H54 (cell line): ENCODE data around the gene EEF1AKMT3.

Experiments
- DNase-seq: peaks from one replicate; pipeline ENCODE4 v3.0.0; 2011; ENCODE audit warnings: low spot score, mixed read lengths; ENCODE audit not compliant: insufficient read length
- FAIRE-seq: peaks from 3 replicates; lab custom pipeline; 2011; peaks lifted over from hg19 to GRCh38; lab: Jason Lieb, UNC
- POLR2A ChIP-seq: IDR thresholded peaks from 2 replicates; pipeline ENCODE4 v1.6.1; 2011; ENCODE audit warnings: low read depth, mild to moderate bottlenecking, low read length

The EEF1AKMT3 gene

DNA sequence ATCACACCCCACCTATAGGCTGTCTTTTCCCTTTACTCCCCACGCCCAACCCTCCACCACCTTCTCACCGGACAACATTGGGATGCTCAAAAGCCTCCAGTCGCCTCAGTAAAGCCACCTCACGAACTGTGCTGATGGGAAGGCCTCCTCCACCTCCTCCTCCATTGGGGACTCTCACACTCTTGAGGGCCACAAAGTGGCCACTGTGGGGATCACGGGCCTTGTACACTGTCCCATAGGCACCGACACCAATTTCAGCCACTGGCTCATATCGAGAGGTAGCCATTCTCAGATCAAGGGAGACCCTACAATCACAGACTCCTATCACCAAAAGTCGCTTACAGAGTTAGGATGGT is 21.0 kb upstream of the EEF1AKMT3 start:
- TF ChIP-seq POLR2A: no peak
- DNase-seq (no peak), FAIRE-seq (no peak)

DNA sequence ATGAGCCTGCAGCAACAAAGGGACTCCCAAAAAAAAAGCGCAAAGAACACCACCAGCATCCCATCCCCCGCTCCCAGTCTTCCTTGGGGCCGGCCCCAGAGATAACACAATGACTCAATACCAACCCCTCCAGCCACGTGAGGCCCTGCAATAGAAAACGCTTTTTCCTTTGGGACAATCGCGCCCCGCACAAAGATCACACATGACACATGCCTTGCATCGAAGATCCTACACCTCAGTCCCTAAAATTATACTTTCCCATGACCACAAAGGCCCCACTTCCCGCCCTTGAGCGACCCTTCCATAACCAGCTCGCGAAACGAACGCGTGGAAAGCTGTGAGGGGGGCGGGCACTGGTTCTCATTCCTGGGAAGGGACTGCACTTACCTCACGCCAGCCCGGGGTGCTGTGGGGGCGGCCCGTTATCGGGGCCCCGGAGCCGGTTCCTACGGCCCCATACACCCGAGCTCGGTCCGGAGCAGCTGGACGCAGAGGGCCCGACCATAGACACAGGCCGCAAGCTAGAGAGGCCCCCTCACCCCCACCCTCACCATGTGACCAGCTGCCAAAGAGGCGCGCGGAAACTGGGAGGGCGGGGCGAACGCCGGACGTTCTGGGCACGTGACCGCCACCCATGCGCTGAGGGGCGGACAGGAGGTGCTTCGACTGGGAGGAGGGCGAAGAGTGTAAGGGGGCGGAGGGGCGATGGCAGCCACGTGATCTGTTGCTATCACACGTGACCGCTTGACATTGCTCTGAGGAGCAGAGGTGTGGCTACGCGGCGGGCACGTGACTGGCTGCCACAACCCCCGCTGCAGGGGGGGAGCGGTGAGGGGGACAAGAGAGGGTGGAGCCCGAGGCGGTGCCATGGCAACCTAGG is 20.4 kb upstream of the EEF1AKMT3 start, which contains the start of gene CDK4:
Gene CDK4 (minus strand): TSS at position 523 of the 880 bp plus-strand sequence. CDS start 593 bp downstream, outside the sequence.
- TF ChIP-seq POLR2A: peak; percentile 44; the same call in 1 of the 2 replicates
- DNase-seq (peak; percentile 98), FAIRE-seq (peak; percentile 87)

DNA sequence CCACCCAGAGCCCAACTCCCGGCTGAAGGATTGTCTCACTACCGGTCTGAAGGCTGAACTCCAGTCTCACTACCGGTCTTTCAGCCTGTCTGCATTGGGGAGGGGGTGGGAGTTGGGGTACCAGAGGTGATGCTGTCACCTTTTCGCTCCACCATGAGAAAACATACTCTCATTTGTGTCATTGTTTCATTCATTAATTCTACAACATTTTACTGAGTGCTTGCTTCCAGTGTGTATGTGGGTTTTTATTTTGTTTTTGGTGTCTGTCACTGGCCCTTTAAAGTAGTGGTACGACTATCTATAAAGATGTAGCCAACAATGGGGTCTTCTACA is 19.8 kb upstream of the EEF1AKMT3 start:
- FAIRE-seq: no peak
- TF ChIP-seq POLR2A: no peak
- DNase-seq: no peak

DNA sequence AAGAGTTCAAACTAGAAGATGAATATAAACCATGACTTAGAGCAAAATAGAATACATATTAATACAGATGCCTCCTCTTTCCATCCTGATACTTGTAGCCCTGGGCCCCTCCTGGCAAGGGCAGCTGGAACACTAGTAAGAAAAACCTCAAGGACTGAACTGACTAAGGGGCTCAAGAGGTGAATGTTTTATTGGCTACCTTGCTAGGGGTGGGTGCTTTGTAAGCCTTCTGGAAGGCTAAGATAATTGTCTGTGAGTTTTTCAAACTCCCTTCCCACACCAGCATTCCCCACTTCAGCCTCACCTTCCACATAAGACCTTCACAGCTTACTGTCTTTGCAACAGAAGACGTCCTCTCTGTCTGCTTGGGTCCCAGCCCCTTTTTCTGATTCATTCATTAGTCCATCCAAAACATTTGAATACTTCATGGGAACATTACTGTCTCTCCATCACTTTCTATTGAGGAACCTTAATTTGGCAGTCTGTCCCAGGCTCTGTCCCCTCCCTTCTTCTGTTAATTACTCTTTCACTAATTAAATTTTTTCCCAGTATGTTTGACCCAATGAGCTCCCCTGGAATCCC is 18.6 kb upstream of the EEF1AKMT3 start:
- TF ChIP-seq POLR2A: no peak
- FAIRE-seq: no peak
- no peak for DNase-seq

DNA sequence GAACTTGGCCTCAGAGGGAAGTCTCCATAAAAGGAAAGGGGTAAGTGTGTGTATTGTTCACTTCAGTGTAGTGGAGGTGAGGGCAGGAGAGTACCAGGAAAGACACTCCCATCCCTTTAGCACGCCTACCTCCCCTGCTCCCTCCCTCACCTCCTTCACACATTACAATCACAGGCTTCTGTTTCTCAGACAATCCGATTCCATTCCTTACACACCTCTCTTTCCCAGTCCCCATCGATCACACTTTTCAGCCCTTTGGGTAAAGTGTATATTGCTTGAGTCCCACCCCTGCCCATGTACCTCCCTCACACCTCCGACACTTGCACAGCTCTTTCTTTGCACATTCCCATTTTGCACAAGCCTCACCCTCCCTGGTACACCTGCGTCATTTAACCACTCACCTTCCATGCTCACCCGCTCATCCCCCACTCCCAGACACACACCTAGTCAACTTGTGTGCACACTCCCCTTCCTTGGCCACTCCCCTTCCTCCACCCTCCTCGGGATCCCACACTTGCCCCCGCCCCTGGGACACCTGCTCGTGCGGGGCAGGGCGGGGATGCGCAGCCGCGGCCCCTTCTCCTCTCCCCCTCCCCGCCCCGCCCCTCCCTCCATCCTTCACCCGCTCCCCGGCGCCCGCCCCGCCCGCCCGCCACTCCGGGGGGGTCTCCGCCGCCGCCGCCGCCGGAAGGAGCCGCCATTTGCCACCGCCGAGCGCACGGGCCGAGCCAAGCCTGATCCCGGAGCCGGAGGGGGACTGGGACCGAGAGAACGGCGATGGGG is 17.8 kb upstream of the EEF1AKMT3 start, which contains the start of gene MARCHF9:
Gene MARCHF9 (plus strand): TSS at position 693 of the 783 bp plus-strand sequence. CDS start 426 bp downstream, outside the sequence.
- DNase-seq (peak; percentile 83), FAIRE-seq (no peak)
- no peak for TF ChIP-seq POLR2A

DNA sequence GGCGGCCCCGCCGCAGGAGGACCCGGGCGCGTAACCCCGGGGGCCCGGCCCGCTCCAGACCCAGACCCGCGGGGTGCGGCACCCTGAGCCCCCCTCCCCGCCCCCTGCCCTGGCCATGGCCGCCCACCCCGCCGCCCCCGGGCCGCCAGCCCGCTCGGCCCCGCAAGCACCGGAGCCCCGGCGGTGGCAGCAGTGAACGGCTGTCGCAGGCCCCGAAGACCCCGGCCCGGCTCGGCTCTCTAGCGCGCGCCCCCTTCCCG is 17.3 kb upstream of the EEF1AKMT3 start:
- TF ChIP-seq POLR2A: no peak
- DNase-seq: no peak

DNA sequence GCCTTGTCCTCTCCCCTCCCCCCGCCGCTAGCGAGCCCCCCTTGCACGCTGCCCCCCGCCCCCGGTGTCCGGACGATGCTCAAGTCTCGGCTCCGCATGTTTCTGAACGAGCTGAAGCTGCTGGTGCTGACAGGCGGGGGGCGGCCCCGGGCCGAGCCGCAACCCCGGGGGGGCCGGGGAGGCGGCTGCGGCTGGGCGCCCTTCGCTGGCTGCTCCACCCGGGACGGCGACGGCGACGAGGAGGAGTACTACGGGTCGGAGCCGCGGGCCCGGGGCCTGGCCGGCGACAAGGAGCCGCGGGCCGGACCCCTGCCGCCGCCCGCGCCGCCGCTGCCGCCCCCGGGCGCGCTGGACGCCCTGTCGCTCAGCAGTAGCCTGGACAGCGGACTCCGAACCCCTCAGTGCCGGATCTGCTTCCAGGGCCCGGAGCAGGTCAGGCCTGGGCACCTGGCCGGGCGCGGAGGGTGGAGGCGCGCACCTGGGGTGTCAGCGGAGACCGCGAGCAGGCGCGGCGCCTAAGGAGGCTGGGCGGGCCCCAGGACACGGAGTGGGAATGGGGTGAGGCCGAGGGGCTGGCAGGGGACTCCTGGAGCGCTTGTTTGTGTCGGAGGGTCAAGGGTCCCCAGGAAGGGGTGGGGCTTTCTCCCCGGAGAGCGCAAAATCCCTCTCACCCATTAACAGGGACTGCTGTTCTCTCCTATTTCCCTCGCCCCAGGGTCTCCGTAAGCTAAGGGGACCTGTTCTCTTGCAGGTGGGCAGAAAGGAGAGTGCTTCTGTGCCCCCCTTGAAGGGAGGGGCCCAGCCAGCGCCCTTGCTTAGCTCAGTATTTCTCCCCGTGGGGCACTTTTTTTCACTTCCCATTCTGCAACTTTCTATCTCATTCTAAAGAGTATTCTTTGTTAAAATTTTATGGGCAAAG is 16.7 kb upstream of the EEF1AKMT3 start:
- DNase-seq (no peak), FAIRE-seq (no peak)
- no peak for TF ChIP-seq POLR2A

More for the DNA sequence above, 17.3 kb upstream of the EEF1AKMT3 start:
- FAIRE-seq: no peak

DNA sequence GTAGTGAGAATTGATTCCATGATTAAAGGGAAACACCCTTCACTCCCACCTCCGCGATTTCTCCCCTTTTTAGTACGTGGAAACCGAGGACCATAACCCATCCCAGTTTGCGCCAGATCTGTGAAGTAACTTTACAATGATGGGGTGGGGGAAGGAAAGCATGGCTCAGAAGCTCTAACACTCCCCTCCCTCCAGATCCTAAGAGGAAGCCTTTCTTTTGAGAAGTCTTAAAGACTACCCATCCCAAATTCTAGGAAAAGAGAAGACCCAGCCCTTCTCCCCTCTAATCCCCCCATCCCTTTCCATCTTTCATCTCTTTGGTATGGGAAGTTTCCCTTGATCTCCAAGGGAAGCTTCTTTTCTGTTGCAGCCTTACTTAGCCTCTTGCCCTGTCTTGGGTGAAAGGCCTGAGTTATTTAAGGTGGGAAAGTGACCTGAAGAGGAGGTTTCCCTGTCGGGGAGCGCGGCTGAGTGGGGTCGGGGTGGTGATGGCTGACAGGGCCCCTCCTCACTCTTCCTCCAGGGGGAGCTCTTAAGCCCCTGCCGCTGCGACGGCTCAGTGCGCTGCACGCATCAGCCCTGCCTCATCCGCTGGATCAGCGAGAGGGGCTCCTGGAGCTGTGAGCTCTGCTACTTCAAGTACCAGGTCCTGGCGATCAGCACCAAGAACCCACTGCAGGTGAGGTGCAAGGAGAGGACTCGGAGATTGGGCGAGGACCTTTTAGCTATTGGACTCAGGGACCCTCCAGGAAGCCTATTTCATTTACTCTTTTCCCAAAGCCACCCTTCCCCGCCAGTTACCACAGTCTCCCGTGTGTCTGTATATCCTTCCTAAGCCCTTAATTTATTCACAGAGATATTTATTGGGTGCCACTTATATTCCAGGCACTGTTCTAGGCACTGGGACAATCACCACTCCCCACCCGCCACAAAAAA is 15.7 kb upstream of the EEF1AKMT3 start:
- FAIRE-seq (no peak), DNase-seq (no peak)
- no peak for TF ChIP-seq POLR2A

DNA sequence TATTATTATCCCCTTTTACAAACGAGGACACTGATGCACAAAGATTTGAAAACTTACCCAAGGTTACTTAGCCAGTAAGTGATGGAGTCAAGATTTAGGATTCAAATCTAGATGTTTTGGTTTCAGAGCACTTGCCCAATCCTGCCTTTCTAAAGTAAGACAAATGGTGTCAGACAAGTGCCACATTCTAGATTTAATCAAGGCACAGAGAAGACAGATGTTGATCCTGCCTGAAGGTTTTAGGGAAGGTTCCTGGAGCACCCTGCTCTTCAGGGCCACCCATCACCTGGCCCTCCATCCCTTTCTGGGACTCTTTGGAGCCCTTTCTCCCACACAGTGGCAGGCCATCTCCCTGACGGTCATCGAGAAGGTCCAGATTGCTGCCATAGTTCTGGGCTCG is 14.6 kb upstream of the EEF1AKMT3 start:
- no peak for FAIRE-seq
- no peak for TF ChIP-seq POLR2A
- no peak for DNase-seq

DNA sequence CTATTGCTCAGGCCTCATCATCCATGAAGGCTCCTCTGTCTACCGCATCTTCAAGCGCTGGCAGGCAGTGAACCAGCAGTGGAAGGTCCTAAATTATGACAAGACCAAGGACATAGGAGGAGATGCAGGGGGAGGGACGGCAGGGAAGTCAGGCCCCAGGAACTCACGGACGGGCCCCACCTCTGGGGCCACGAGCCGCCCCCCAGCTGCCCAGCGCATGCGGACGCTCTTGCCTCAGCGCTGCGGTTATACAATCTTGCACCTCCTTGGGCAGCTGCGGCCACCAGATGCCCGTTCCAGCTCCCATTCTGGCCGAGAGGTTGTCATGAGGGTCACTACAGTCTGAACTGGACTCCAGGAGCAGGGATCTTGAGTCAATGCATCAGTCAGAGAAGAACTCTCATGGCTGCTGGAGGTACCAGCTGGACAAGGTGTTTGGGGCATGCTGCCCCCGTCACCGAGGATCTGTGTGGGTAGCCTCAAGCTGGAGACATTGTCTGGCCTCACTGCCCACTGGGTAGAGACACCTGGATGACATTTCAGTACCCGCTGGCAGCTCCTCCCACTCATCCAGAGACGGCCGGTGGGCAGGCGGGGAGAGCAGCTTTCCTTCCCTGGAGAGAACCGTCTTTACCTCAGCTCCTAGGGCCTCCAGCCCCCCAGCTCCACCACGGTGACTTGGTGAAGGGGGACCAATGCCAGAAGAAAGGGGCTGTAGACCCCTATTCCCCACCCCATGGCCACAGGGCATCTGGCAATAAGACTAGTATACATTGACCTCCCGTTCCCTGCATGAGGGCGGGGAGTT is 13.7 kb upstream of the EEF1AKMT3 start:
- no peak for FAIRE-seq
- TF ChIP-seq POLR2A: no peak
- no peak for DNase-seq

DNA sequence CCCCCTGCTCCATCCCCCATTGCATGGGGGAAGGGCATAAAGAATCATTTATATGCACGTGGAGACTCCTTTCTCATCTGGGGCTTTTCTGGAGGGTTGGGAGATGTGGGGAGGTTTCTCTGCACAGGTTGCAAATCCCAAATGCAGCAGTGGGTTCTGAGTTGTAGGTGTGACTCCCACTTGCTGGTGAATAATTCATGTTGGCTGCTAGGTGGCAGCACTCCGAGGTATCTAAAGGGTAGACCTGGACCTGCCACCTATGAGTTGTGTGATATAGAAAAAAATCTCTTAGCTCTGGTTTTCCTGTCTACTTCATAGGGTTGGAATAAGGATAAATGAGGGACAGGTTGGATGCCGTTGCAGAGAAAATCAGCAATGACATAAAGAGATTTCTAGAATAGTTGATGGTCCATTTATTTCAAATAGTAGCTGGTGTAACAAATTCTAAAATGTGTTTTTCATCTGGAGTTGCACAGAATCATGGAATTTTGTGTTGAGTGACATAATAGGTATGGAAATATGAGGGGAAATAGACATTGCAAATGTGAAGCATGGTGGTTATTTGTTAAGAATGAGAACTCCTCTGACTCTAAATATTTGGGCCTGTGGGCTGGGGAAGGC is 12.9 kb upstream of the EEF1AKMT3 start:
- no peak for TF ChIP-seq POLR2A
- no peak for FAIRE-seq
- DNase-seq: no peak
